Adrenal gland (tissue), 5 donors: ENCODE results near the gene PARP11.

ENCODE experiments used
- POLR2A ChIP-seq, 2 donors: fragments of 450-650 bp; IDR thresholded peaks; one replicate each; pipeline ENCODE4 v1.6.1; 2017; ENCODE audit warnings: antibody characterized with exemption in 2 of 2, mild to moderate bottlenecking in 2 of 2, moderate library complexity in 1 of 2
- TF ChIP-seq, protein P1 (sequence below), 6 experiments: fragments of 450-650 bp in 4 of 6; fragments of 200-600 bp in 2 of 6; sonication (generic) in 1 of 6; IDR thresholded peaks; 1 replicate in 5 of 6; 2 replicates in 1 of 6; pipeline versions ENCODE4 v1.5.1 to v1.8.0; 2016 to 2021; ENCODE audit warnings: antibody characterized with exemption in 6 of 6, mild to moderate bottlenecking in 2 of 6, moderate library complexity in 1 of 6
- donor health status: DM: no; HTN: no; CAD: no.

DNA sequence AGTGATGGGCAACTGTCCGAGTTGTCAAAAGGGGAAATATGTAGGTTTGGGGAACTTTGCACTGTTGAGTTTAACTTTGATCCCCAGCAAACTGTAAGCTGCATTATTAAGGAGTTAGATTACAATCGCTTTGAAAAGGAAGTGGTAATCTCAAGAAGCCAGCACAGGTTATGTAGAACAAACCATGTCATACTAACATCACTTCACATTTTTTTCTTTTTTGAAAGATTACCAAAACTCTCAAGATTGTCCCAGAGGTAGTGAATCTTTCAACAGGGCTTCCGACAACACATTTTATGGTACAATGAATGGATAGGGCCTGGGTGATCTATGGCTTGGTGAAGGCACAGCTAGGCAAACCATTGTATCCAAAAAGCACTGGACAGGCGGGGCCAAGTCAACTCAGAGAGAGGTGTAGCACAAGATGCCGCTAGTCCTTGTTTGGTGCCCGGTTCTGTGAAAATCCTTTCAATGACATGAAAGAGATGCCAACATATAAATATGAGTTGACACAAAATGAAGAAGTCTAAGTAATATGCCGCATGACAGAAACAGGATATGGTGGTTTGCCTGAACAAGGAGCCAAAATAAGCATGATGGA, 24.3 kb upstream of the PARP11 start:
- TF ChIP-seq, protein P1, sequence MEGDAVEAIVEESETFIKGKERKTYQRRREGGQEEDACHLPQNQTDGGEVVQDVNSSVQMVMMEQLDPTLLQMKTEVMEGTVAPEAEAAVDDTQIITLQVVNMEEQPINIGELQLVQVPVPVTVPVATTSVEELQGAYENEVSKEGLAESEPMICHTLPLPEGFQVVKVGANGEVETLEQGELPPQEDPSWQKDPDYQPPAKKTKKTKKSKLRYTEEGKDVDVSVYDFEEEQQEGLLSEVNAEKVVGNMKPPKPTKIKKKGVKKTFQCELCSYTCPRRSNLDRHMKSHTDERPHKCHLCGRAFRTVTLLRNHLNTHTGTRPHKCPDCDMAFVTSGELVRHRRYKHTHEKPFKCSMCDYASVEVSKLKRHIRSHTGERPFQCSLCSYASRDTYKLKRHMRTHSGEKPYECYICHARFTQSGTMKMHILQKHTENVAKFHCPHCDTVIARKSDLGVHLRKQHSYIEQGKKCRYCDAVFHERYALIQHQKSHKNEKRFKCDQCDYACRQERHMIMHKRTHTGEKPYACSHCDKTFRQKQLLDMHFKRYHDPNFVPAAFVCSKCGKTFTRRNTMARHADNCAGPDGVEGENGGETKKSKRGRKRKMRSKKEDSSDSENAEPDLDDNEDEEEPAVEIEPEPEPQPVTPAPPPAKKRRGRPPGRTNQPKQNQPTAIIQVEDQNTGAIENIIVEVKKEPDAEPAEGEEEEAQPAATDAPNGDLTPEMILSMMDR (IDR thresholded peaks at IDR 0.05), result no peak
- no peak for TF ChIP-seq POLR2A (IDR thresholded peaks at IDR 0.05)
